Stimulated activated CD8-positive, alpha-beta memory T cell treated with anti-CD3 and anti-CD28 coated beads, Interleukin-4, amount 100 ng/mL, for 48 hours (primary cell): ENCODE results near the gene UPK3B.
"Not testable (repeated sequence)": the region's sequence is repeated elsewhere in the genome, so short reads cannot be mapped to it uniquely, and the experiment has no call there.

Experiments used
- DNase-seq: peaks from one replicate; pipeline ENCODE4 v3.0.0-alpha.2; 2020

UPK3B gene

GRCh38 chr7:76513817-76514799, 3.8 kb downstream of the UPK3B start:
- no peak for DNase-seq

- DNase-seq: no peak
Measured at GRCh38 chr7:76514926-76515771, 4.8 kb downstream of the UPK3B start.

- DNase-seq: no peak
Measured at GRCh38 chr7:76515999-76516443, 5.7 kb downstream of the UPK3B start.

- DNase-seq: not testable (repeated sequence)
Measured at GRCh38 chr7:76516932-76517331, 6.6 kb downstream of the UPK3B start.

- not testable (repeated sequence) for DNase-seq
Measured at GRCh38 chr7:76526183-76526582, 15.8 kb downstream of the UPK3B start.

- DNase-seq: not testable (repeated sequence)
Measured at GRCh38 chr7:76531643-76532042, 21.3 kb downstream of the UPK3B start.

- DNase-seq: not testable (repeated sequence)
Measured at GRCh38 chr7:76543197-76543596, 32.8 kb downstream of the UPK3B start, which contains the start of gene SPDYE16. TSS of gene SPDYE16 (minus strand) at chr7:76543297. CDS start at chr7:76541459, 1,838 bp downstream.

- peak; percentile 88 for DNase-seq
Measured at GRCh38 chr7:76549025-76549854, 38.9 kb downstream of the UPK3B start.

GRCh38 chr7:76549855-76550248, 39.5 kb downstream of the UPK3B start:
- not testable (repeated sequence) for DNase-seq

GRCh38 chr7:76551992-76552391, 41.6 kb downstream of the UPK3B start:
- not testable (repeated sequence) for DNase-seq

GRCh38 chr7:76559685-76560084, 49.3 kb downstream of the UPK3B start:
- DNase-seq: not testable (repeated sequence)

GRCh38 chr7:76560157-76560556, 49.8 kb downstream of the UPK3B start:
- not testable (repeated sequence) for DNase-seq

- not testable (repeated sequence) for DNase-seq
Measured at GRCh38 chr7:76561342-76561741, 51.0 kb downstream of the UPK3B start.

GRCh38 chr7:76565001-76565400, 54.6 kb downstream of the UPK3B start:
- DNase-seq: not testable (repeated sequence)
